ENCODE measurements around the gene VENTX. TPM values are rescaled to one million over a fixed set of nuclear protein-coding genes. Genes with fewer than 3 reads are reported as not detected.

Gene VENTX
- total RNA-seq, 1 donor from 2014 or later = 1.6 TPM

- Mint-ChIP-seq H3K4me3 (ENCODE audit: unreplicated experiment) (no peak overlapping the region), H3K4me1 (ENCODE audit: low read depth, unreplicated experiment) (peaks cover 5% of the 10 kb centered on the region), H3K27me3 (ENCODE audit: unreplicated experiment) (peaks cover 3% of the 10 kb centered on the region), H3K9me3 (ENCODE audit: unreplicated experiment) (peaks cover 16% of the 10 kb centered on the region), H3K36me3 (ENCODE audit: unreplicated experiment) (peaks cover 15% of the 10 kb centered on the region), H3K27ac (ENCODE audit: unreplicated experiment) (no peak overlapping the region)
- no peak for TF ChIP-seq CTCF (IDR thresholded peaks at IDR 0.05; ENCODE audit: partially characterized antibody, unreplicated experiment)
- DNase-seq = no peak
These were observed 47.4 kb upstream of the VENTX start for GRCh38 chr10:133190225-133190624.

GRCh38 chr10:133191651-133192050 lies 46.0 kb upstream of the VENTX start:
- H3K9me3 Mint-ChIP-seq (ENCODE audit: unreplicated experiment) = peaks cover 16% of the 10 kb centered on the region
- H3K27ac Mint-ChIP-seq (ENCODE audit: unreplicated experiment) = no peak overlapping the region
- peaks cover 15% of the 10 kb centered on the region for H3K36me3 Mint-ChIP-seq (ENCODE audit: unreplicated experiment)
- no peak for DNase-seq
- no peak overlapping the region for H3K4me3 Mint-ChIP-seq (ENCODE audit: unreplicated experiment)
- H3K4me1 Mint-ChIP-seq (ENCODE audit: low read depth, unreplicated experiment) = peaks cover 3% of the 10 kb centered on the region
- TF ChIP-seq CTCF (IDR thresholded peaks at IDR 0.05; ENCODE audit: partially characterized antibody, unreplicated experiment) = no peak
- H3K27me3 Mint-ChIP-seq (ENCODE audit: unreplicated experiment) = peaks cover 3% of the 10 kb centered on the region

GRCh38 chr10:133194151-133194550 lies 43.5 kb upstream of the VENTX start:
- peaks cover 16% of the 10 kb centered on the region for H3K9me3 Mint-ChIP-seq (ENCODE audit: unreplicated experiment)
- no peaks in the 10 kb centered on the region for H3K4me1 Mint-ChIP-seq (ENCODE audit: low read depth, unreplicated experiment)
- peaks cover 3% of the 10 kb centered on the region for H3K27me3 Mint-ChIP-seq (ENCODE audit: unreplicated experiment)
- H3K36me3 Mint-ChIP-seq (ENCODE audit: unreplicated experiment) = peaks cover 15% of the 10 kb centered on the region
- DNase-seq = no peak
- no peak overlapping the region for H3K4me3 Mint-ChIP-seq (ENCODE audit: unreplicated experiment)
- no peak for TF ChIP-seq CTCF (IDR thresholded peaks at IDR 0.05; ENCODE audit: partially characterized antibody, unreplicated experiment)
- H3K27ac Mint-ChIP-seq (ENCODE audit: unreplicated experiment) = no peak overlapping the region

GRCh38 chr10:133195096-133195495 lies 42.6 kb upstream of the VENTX start:
- no peak for TF ChIP-seq CTCF (IDR thresholded peaks at IDR 0.05; ENCODE audit: partially characterized antibody, unreplicated experiment)
- Mint-ChIP-seq H3K27ac (ENCODE audit: unreplicated experiment) (no peak overlapping the region), H3K27me3 (ENCODE audit: unreplicated experiment) (peaks cover 1% of the 10 kb centered on the region), H3K4me1 (ENCODE audit: low read depth, unreplicated experiment) (no peaks in the 10 kb centered on the region), H3K36me3 (ENCODE audit: unreplicated experiment) (peaks cover 15% of the 10 kb centered on the region), H3K4me3 (ENCODE audit: unreplicated experiment) (no peak overlapping the region), H3K9me3 (ENCODE audit: unreplicated experiment) (peaks cover 16% of the 10 kb centered on the region)
- DNase-seq = peak; percentile 11

GRCh38 chr10:133195611-133196010 lies 42.0 kb upstream of the VENTX start:
- Mint-ChIP-seq H3K27ac (ENCODE audit: unreplicated experiment) (no peak overlapping the region), H3K27me3 (ENCODE audit: unreplicated experiment) (no peaks in the 10 kb centered on the region), H3K36me3 (ENCODE audit: unreplicated experiment) (peaks cover 15% of the 10 kb centered on the region), H3K4me3 (ENCODE audit: unreplicated experiment) (no peak overlapping the region), H3K9me3 (ENCODE audit: unreplicated experiment) (peaks cover 15% of the 10 kb centered on the region), H3K4me1 (ENCODE audit: low read depth, unreplicated experiment) (no peaks in the 10 kb centered on the region)
- no peak for TF ChIP-seq CTCF (IDR thresholded peaks at IDR 0.05; ENCODE audit: partially characterized antibody, unreplicated experiment)
- DNase-seq = no peak
